GM18858 (cell line): ENCODE data around the gene CD59.
"Not testable (repeated sequence)": the region's sequence is repeated elsewhere in the genome, so short reads cannot be mapped to it uniquely, and the experiment has no call there.

ENCODE experiments used
- ATAC-seq: cut with Tn5 transposase; IDR thresholded peaks from one replicate; pipeline ENCODE4 v1.9.1; 2021; ENCODE audit not compliant: unreplicated experiment

Gene CD59

DNA sequence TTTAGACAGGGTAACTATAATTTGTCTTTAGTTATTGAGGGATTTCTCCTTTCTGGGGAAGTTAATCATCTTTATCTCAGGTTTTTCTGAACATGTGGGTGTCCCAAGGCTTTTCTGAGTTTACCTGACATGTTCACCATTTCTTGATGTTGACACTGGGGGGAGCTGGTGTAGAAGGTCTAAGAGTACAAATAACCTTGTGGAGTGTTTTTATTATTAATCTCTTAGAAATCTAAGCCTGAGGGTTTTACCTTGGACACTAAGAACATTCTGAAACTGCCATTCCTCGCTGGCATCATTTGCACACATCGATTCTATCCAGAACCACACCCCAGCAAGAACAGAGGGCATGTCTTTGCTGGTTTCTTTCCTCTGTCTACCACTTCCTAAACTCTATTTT lies 20.0 kb downstream of the CD59 start:
- no peak for ATAC-seq

- no peak for ATAC-seq
These were observed 22.3 kb downstream of the CD59 start for GRCh38 chr11:33713856-33714398.

DNA sequence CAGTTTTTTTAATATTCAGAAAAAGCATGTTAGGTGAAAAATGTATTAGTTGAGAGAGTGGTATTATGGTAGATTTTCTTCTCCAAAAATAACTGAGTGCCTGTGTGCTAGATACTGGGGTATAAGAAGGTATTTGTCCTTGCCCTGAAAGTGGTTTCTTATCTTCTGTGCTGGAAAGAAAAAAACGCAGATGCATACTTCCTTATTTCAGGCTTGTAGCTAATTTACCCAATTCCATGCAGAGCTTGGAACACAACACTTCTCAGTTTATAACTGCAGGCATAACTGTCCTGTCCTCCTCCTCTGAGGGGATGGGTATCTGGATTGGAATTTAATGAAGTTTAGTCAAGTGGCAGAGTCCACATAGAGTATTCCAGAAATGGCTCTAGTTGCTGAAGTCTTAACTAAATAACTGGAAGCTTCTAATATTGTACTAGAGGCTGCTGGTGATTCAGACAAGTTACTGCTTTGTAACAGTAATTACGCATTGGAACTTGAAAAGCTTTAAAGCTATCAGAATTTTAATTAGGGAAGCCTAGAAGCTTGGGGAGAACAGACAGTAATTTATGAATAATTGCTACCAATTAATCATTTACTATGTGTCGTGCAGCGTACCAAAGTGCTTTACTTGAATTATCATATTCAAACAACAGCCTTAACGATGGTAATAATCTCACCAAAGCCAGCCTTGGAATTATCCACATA lies 22.9 kb downstream of the CD59 start:
- no peak for ATAC-seq

DNA sequence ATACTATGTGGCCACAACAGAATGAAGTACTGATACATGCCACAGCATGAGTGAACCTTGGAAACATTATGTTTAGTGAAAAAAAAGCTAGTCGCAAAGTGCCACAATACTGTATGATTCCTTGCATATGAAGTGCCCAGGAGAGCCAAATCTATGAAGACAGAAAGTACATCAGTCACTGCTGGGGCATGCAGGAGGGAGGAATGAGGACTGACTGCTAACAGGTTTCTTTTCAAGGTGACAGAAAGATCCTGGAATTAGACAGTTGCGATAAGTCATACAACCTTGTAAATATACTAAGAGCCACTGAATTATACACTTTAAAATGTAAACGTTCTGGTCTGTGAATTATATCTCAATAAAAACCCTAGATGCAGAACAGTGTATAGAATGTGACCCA lies 23.8 kb downstream of the CD59 start:
- ATAC-seq = no peak

DNA sequence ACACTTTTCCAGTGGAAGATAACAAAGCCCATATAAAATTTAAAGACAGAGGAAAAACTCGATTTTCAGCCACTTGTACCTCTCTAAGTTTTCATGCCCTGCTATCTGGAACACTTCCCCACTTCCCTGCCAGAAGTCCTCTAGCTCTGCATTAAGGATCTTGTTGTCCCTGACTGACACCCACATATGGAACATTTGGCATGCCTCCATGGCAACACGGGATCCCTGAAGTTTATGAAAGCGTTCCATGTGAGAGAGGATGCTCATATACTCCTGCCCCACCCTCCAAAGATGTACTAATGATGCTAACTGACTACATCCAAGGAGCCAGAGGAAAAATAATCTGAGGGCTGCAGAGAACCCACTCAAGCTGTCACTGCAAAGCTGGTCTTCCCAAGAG lies 26.8 kb downstream of the CD59 start:
- no peak for ATAC-seq

- no peak for ATAC-seq
These were observed 27.2 kb downstream of the CD59 start for GRCh38 chr11:33708985-33709384.

- not testable (repeated sequence) for ATAC-seq
These were observed 28.4 kb downstream of the CD59 start for GRCh38 chr11:33707831-33708230.

- no peak for ATAC-seq
These were observed 29.3 kb downstream of the CD59 start for GRCh38 chr11:33706966-33707365.

GRCh38 chr11:33706546-33706945 lies 29.7 kb downstream of the CD59 start:
- no peak for ATAC-seq

DNA sequence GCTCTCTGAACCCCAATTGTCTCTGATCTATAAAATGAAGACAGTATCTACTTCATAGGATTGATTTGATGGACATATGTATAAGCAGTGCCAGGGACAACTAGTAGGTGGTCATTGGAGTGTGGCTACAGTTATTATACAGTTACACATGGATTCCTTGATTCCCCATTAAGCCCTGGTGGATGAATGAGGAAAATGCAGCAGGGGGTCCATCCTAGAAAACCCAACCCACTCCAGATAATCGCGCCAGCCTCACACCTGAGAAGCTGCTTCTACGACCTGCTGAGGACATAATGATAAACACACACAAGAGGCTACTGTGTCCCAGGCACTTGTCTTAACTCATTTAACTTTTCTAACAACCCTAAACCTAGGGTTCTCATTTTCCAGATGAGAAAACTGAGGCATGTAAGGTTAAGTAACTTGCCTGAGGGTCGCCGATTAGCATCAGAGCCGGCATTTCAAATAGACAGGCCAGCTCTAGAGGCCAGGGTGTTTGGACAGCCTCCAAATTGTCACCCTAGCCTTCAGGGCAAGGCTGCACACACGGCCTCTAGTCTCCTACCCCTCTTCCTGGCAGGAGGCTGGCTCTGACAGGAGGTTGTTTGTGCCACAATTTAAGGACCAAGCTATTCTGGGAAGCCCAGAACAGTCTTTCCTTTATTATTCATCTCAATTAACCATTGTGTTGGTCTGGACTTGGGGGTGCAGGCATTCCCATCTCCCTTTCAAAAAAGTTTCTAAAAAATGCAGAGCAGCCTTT lies 31.8 kb downstream of the CD59 start:
- no peak for ATAC-seq

- no peak for ATAC-seq
These were observed 32.4 kb downstream of the CD59 start for GRCh38 chr11:33703788-33704187.

DNA sequence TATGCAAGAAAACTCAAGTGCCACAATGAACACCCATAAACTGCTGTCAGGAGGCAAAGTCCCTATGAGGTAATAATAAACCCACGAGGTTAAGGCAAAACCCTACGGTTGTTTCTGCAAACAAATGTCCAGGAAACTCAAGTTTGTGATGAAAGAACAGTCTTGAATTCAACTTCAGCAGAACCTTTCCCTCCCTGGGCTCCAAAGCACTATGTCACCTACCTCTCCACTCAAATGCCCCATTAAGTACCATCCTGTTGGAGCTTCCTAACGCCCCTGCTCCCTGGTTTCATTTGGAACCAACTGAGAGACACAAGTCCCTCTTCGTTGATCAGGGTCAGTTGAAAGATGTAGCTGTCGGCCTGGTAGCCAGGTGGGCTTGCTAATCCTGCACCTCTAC lies 33.0 kb downstream of the CD59 start:
- ATAC-seq = no peak

DNA sequence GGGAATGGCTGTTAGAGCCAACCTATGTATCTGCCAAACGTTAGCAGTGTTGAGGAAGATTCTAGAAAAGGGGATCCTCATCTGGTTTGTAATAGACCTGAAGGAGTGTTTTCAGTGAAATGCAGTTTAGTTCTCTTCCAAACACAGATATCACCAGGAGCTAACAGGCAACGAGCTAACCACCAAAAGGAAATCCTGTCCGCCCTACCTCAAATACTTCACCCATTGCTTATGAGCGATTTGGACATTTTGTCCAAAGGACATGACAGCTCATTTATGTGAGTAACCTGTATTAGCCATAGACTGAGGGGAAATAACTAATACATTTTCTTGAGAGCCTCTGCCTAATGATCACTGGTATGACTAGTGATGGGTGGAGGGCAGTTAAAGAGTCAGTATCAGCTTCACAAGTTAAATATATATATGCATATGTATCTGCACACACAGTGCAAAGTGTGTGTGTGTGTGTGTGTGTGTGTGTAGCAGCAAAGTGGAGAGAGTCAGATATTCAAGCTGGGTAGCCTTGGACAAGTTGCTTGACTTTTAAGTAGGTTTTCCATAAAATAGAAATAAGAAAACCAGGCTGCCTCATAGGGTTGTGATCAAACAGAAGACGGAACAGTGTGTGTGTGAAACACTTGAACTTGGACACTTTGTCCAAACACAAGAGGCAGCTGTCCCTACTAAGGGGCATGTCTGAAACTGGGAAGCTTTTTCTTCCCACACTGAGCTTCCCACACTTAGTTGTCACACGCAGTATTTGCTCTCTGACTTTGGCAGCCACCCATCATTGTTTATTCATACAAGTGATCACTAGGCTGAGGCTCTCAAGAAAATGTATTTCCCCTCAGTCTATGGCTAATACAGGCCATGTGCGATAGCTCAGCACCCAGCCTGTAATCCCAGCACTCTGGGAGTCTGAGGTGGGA lies 34.7 kb downstream of the CD59 start:
- no peak for ATAC-seq

GRCh38 chr11:33700502-33701271 lies 35.5 kb downstream of the CD59 start, which contains the start of gene C11orf91:
TSS of gene C11orf91 (minus strand) at chr11:33700826. CDS start at chr11:33700740, 86 bp downstream.
- ATAC-seq = peak; percentile 59

GRCh38 chr11:33700063-33700501 lies 36.1 kb downstream of the CD59 start:
- ATAC-seq = no peak

GRCh38 chr11:33699515-33700062 lies 36.6 kb downstream of the CD59 start:
- ATAC-seq = no peak

GRCh38 chr11:33698921-33699320 lies 37.3 kb downstream of the CD59 start:
- ATAC-seq = no peak

- no peak for ATAC-seq
These were observed 38.2 kb downstream of the CD59 start for GRCh38 chr11:33697997-33698396.

- ATAC-seq = no peak
These were observed 39.1 kb downstream of the CD59 start for GRCh38 chr11:33696931-33697638.
